IMR-90 (cell line): ENCODE results near the gene KRTAP5-3.

Experiments used
- BHLHE40 ChIP-seq: fragments of 150-350 bp; IDR thresholded peaks from 2 replicates; pipeline ENCODE4 v1.6.1; 2016; ENCODE audit warnings: mild to moderate bottlenecking, low read depth, low read length
- CEBPB ChIP-seq: IDR thresholded peaks from 2 replicates; pipeline ENCODE4 v1.6.1; 2012; ENCODE audit warnings: low read depth, low read length, improper control_type of control experiment
- CTCF ChIP-seq: conservative IDR thresholded peaks from 2 replicates; pipeline ENCODE4 v1.5.1; 2012; ENCODE audit warnings: mild to moderate bottlenecking, low read depth, low read length, improper control_type of control experiment
- FOS ChIP-seq: fragments of 150-350 bp; IDR thresholded peaks from 2 replicates; pipeline ENCODE4 v1.6.1; 2016; ENCODE audit warnings: low read depth, low read length
- MAFK ChIP-seq: IDR thresholded peaks from 2 replicates; pipeline ENCODE4 v1.6.1; 2012; ENCODE audit warnings: low read depth, low read length, improper control_type of control experiment
- MXI1 ChIP-seq: IDR thresholded peaks from 2 replicates; pipeline ENCODE4 v1.6.1; 2012; ENCODE audit warnings: low read depth, mild to moderate bottlenecking, low read length, moderate library complexity, borderline replicate concordance
- NFE2L2 ChIP-seq: fragments of 150-350 bp; IDR thresholded peaks from 2 replicates; pipeline ENCODE4 v1.6.1; 2016; ENCODE audit warnings: low read depth, mild to moderate bottlenecking, low read length
- POLR2A ChIP-seq: IDR thresholded peaks from 2 replicates; pipeline ENCODE4 v1.6.1; 2012; ENCODE audit warnings: mild to moderate bottlenecking, low read depth, low read length
- RAD21 ChIP-seq: IDR thresholded peaks from 2 replicates; pipeline ENCODE4 v1.6.1; 2012; ENCODE audit warnings: low read length, improper control_type of control experiment
- RFX5 ChIP-seq: IDR thresholded peaks from 2 replicates; pipeline ENCODE4 v1.8.0; 2012; ENCODE audit warnings: low read depth, mild to moderate bottlenecking, low read length, moderate library complexity
- SMC3 ChIP-seq: fragments of 150-350 bp; IDR thresholded peaks from 2 replicates; pipeline ENCODE4 v1.6.1; 2016; ENCODE audit warnings: low read depth, mild to moderate bottlenecking, antibody characterized with exemption, low read length, moderate library complexity
- USF2 ChIP-seq: fragments of 150-350 bp; IDR thresholded peaks from 2 replicates; pipeline ENCODE4 v1.6.1; 2017; ENCODE audit warnings: mild to moderate bottlenecking, antibody characterized with exemption, low read length, low read depth

- no peak for TF ChIP-seq POLR2A
- no peak for TF ChIP-seq CTCF
- no peak for TF ChIP-seq SMC3
- no peak for TF ChIP-seq BHLHE40
- TF ChIP-seq CEBPB: no peak
- no peak for TF ChIP-seq MAFK
- no peak for TF ChIP-seq MXI1
- no peak for TF ChIP-seq NFE2L2
- no peak for TF ChIP-seq RAD21
- TF ChIP-seq USF2: no peak
- no peak for TF ChIP-seq FOS
- no peak for TF ChIP-seq RFX5
Measured at GRCh38 chr11:1618231-1618630, 10.0 kb upstream of the KRTAP5-3 start.
